DMS153 (cell line): ENCODE results near the gene SERPINB1.
A peak's percentile ranks its signal among the peaks of the same experiment; 100 is the strongest.
"Not testable (repeated sequence)": the region's sequence is repeated elsewhere in the genome, so short reads cannot be mapped to it uniquely, and the experiment has no call there.

ENCODE experiments used
- DNase-seq: peaks from one replicate; lab custom pipeline; 2025; lab: John Stamatoyannopoulos, UW

SERPINB1 gene

GRCh38 chr6:2841264-2842138 lies at the start of gene SERPINB1:
SERPINB1 (minus strand) TSS chr6:2841863; CDS start chr6:2840586, 1,277 bp downstream.
- DNase-seq = peak; percentile 67

- no peak for DNase-seq
Observed at GRCh38 chr6:2890976-2891767, 49.5 kb upstream of the SERPINB1 start.

GRCh38 chr6:2885967-2886735 lies 44.5 kb upstream of the SERPINB1 start:
- DNase-seq = no peak

- no peak for DNase-seq
Observed at GRCh38 chr6:2884804-2885203, 43.1 kb upstream of the SERPINB1 start.

- no peak for DNase-seq
Observed at GRCh38 chr6:2883673-2884072, 42.0 kb upstream of the SERPINB1 start.

- no peak for DNase-seq
Observed at GRCh38 chr6:2881423-2881822, 39.8 kb upstream of the SERPINB1 start.

- not testable (repeated sequence) for DNase-seq
Observed at GRCh38 chr6:2880156-2880555, 38.5 kb upstream of the SERPINB1 start.

GRCh38 chr6:2877960-2878359 lies 36.3 kb upstream of the SERPINB1 start:
- no peak for DNase-seq

- DNase-seq = no peak
Observed at GRCh38 chr6:2877057-2877882, 35.6 kb upstream of the SERPINB1 start.

GRCh38 chr6:2876210-2877056 lies 34.8 kb upstream of the SERPINB1 start:
- no peak for DNase-seq

- no peak for DNase-seq
Observed at GRCh38 chr6:2875359-2876191, 33.9 kb upstream of the SERPINB1 start.

- no peak for DNase-seq
Observed at GRCh38 chr6:2873643-2874042, 32.0 kb upstream of the SERPINB1 start.

- DNase-seq = no peak
Observed at GRCh38 chr6:2872423-2873358, 31.0 kb upstream of the SERPINB1 start.

GRCh38 chr6:2871953-2872352 lies 30.3 kb upstream of the SERPINB1 start:
- no peak for DNase-seq

- DNase-seq = no peak
Observed at GRCh38 chr6:2871102-2871501, 29.4 kb upstream of the SERPINB1 start.

GRCh38 chr6:2870046-2870636 lies 28.5 kb upstream of the SERPINB1 start:
- no peak for DNase-seq

- DNase-seq = no peak
Observed at GRCh38 chr6:2868637-2869036, 27.0 kb upstream of the SERPINB1 start.
